ENCODE measurements around the gene MLH3. TPM values are rescaled to one million over a fixed set of nuclear protein-coding genes. Genes with fewer than 3 reads are reported as not detected.

The MLH3 gene
- 20.0 and 21.7 TPM in 2 replicates for total RNA-seq

DNA sequence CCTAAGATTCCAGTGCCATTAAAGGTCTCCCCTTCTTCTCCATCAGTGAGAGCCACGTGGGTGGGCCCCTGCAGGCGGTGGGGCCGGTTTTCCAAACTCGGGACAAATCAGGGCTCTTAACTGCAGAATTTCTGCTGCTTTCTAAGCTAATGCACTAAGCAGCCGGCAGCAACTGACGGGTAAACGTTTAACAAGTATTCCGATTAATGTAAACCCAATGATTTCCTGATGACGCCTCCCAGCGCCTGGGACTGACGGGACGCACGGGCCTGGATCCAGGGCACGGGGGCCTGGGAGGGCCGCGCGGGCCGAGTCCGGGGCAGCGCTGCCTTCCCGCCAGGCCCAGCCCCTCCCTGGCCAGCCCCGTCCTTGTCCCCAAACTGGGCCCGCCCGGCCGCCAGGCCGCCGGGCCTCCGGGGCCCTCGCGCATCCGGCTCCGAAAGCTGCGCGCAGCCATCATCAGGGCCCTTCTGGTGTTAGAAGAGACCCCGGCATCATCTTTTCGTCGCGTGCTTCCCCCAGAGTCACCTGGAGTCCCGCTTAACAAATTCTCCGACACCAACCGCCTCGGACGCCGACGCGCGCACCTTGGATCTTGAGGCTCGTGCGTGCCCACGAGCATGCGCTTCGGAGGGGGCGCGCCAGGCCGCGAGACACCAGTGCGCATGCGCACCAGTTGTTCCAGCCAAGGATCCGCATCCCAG is at the start of gene MLH3:
MLH3 (minus strand) TSS at position 616 of the 704 bp plus-strand sequence. CDS start 1,812 bp downstream, outside the sequence.
- Mint-ChIP-seq H3K27me3 (no peaks in the 10 kb centered on the region), H3K4me1 (peaks cover 19% of the 10 kb centered on the region), H3K27ac (peak within 1 kb of the TSS; percentile 83), H3K4me3 (peak within 1 kb of the TSS; percentile 92), H3K36me3 (ENCODE audit: low read depth) (peaks cover 7% of the 10 kb centered on the region), H3K9me3 (no peaks in the 10 kb centered on the region)
- TF ChIP-seq CTCF (IDR thresholded peaks at IDR 0.05), result no peak
- intact Hi-C loops (cut with micrococcal nuclease), result loop anchor here (2.0 kb wide), 2 partner anchors 18 to 48 kb away; partner anchors contain the start of genes EIF2B2 and ZC2HC1C
- ChIA-PET POLR2A (interaction anchor here (0.5 to 1.5 kb wide), 3 partner anchors 13 to 111 kb away, joined by 3 to 6 read pairs (median 3); partner anchors contain the start of gene ACYP1), CTCF (interaction anchor here (0.6 kb wide), 1 partner anchor 37 kb away, joined by 3 read pairs; no protein-coding TSS in a partner anchor)
- DNase-seq (peak; percentile 75), ATAC-seq (ENCODE audit: low read depth) (peak; percentile 80)

GRCh38 chr14:75098682-75099081 is 47.4 kb upstream of the MLH3 start:
- intact Hi-C loops (cut with micrococcal nuclease), result no loop called here
- no peak for TF ChIP-seq CTCF (IDR thresholded peaks at IDR 0.05)
- H3K9me3 Mint-ChIP-seq, result no peaks in the 10 kb centered on the region
- POLR2A ChIA-PET, result no interaction called here
- no peaks in the 10 kb centered on the region for H3K27me3 Mint-ChIP-seq
- CTCF ChIA-PET, result interaction anchor here (1.3 kb wide), 1 partner anchor 10 kb away, joined by 6 read pairs; no protein-coding TSS in a partner anchor
- H3K4me3 Mint-ChIP-seq, result no peak overlapping the region
- ATAC-seq (ENCODE audit: low read depth), result no peak
- H3K36me3 Mint-ChIP-seq (ENCODE audit: low read depth), result peaks cover 88% of the 10 kb centered on the region
- H3K27ac Mint-ChIP-seq, result no peak overlapping the region
- DNase-seq, result no peak
- H3K4me1 Mint-ChIP-seq, result peaks cover 9% of the 10 kb centered on the region

DNA sequence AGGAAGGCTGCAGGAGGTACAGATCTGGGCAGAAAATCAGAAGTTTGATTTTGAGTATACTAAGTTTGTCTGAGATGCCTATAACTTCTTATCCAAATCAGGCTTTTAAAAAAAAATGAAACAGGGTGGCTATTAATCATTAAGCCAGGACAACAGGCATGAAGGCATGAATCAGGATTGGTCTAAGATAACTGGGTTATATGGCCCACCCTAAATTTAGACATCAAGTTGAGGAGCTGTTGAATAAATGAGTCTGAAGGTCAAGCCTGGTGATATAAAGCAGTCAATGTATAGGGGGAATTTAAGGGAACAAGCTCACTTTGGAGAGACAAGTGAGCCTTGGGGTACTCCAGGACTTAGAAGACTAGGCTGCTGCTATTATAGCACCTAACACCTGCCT is 46.9 kb upstream of the MLH3 start:
- peaks cover 9% of the 10 kb centered on the region for H3K4me1 Mint-ChIP-seq
- no peak overlapping the region for H3K27ac Mint-ChIP-seq
- ChIA-PET CTCF (interaction anchor here (1.3 kb wide), 1 partner anchor 10 kb away, joined by 6 read pairs; no protein-coding TSS in a partner anchor), POLR2A (no interaction called here)
- TF ChIP-seq CTCF (IDR thresholded peaks at IDR 0.05), result no peak
- ATAC-seq (ENCODE audit: low read depth) (no peak), DNase-seq (no peak)
- no peak overlapping the region for H3K4me3 Mint-ChIP-seq
- peaks cover 85% of the 10 kb centered on the region for H3K36me3 Mint-ChIP-seq (ENCODE audit: low read depth)
- no peaks in the 10 kb centered on the region for H3K9me3 Mint-ChIP-seq
- H3K27me3 Mint-ChIP-seq, result no peaks in the 10 kb centered on the region
- intact Hi-C loops (cut with micrococcal nuclease), result no loop called here

- no peak overlapping the region for H3K27ac Mint-ChIP-seq
- TF ChIP-seq CTCF (IDR thresholded peaks at IDR 0.05), result no peak
- no peak for DNase-seq
- no peaks in the 10 kb centered on the region for H3K27me3 Mint-ChIP-seq
- H3K36me3 Mint-ChIP-seq (ENCODE audit: low read depth), result peaks cover 83% of the 10 kb centered on the region
- H3K4me1 Mint-ChIP-seq, result peaks cover 9% of the 10 kb centered on the region
- ATAC-seq (ENCODE audit: low read depth), result no peak
- H3K4me3 Mint-ChIP-seq, result no peak overlapping the region
- ChIA-PET CTCF (no interaction called here), POLR2A (no interaction called here)
- intact Hi-C loops (cut with micrococcal nuclease), result no loop called here
- no peaks in the 10 kb centered on the region for H3K9me3 Mint-ChIP-seq
Measured at GRCh38 chr14:75096959-75097358, 45.7 kb upstream of the MLH3 start.

DNA sequence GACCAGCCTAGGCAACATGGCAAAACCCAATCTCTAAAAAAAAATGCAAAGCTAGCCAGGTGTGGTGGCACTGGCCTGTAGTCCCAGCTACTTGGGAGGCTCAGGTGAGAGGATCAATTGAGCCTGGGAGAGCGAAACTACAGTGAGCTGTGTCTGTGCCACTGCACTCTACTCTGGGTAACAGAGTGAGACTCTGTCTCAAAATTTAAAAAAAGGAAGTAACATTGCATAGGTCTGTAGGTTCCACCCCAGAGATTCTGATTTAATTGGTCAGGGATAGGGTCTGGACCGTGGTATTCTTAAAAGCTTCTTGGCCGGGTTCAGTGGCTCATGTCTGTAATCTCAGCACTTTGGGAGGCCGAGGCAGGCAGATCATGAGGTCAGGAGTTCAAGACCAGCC is 44.4 kb upstream of the MLH3 start:
- intact Hi-C loops (cut with micrococcal nuclease), result no loop called here
- CTCF ChIA-PET, result no interaction called here
- DNase-seq, result no peak
- Mint-ChIP-seq H3K9me3 (no peaks in the 10 kb centered on the region), H3K4me3 (no peak overlapping the region), H3K27ac (no peak overlapping the region), H3K27me3 (no peaks in the 10 kb centered on the region), H3K36me3 (ENCODE audit: low read depth) (peaks cover 81% of the 10 kb centered on the region), H3K4me1 (peaks cover 9% of the 10 kb centered on the region)
- no peak for TF ChIP-seq CTCF (IDR thresholded peaks at IDR 0.05)
- POLR2A ChIA-PET, result no interaction called here
- peak; percentile 54 for ATAC-seq (ENCODE audit: low read depth)

Measured in activated B cell treated with CpG ODN at 0.5 μM for 24 hours (primary cell).